Skeletal muscle satellite cell (primary cell): Measurements from ENCODE around the gene SMYD3.
A peak's percentile ranks its signal among the peaks of the same experiment; 100 is the strongest.

ENCODE experiments used
- H3K27me3 ChIP-seq: 2 replicates; pipeline ENCODE4 v1.7.0; 2013; ENCODE audit warnings: low read length; ENCODE audit not compliant: control insufficient read depth, insufficient read depth
- H3K36me3 ChIP-seq: 2 replicates; pipeline ENCODE4 v1.7.0; 2013; ENCODE audit warnings: mild to moderate bottlenecking, control low read depth, low read length; ENCODE audit not compliant: insufficient read depth
- H3K4me1 ChIP-seq: 2 replicates; pipeline ENCODE4 v1.7.0; 2013; ENCODE audit warnings: low read length; ENCODE audit not compliant: control insufficient read depth, insufficient read depth
- H3K4me2 ChIP-seq: 2 replicates; pipeline ENCODE4 v1.7.0; 2013; ENCODE audit warnings: mild to moderate bottlenecking, low read length
- H3K4me3 ChIP-seq: 2 replicates; pipeline ENCODE4 v1.7.0; 2013; ENCODE audit warnings: low read length
- H3K9ac ChIP-seq: 2 replicates; pipeline ENCODE4 v1.7.0; 2013; ENCODE audit warnings: mild to moderate bottlenecking, low read depth, low read length, moderate library complexity
- H3K9me3 ChIP-seq: replicated peaks from 2 replicates; pipeline ENCODE4 v1.7.0; 2013; ENCODE audit warnings: mild to moderate bottlenecking, control low read depth, low read length

SMYD3 gene

GRCh38 chr1:245895455-245895959 is 611.6 kb downstream of the SMYD3 start:
- H3K4me2 ChIP-seq, result no peak overlapping the region
- H3K4me1 ChIP-seq, result no peaks in the 10 kb centered on the region
- no peaks in the 10 kb centered on the region for H3K9me3 ChIP-seq
- no peak overlapping the region for H3K9ac ChIP-seq
- no peaks in the 10 kb centered on the region for H3K36me3 ChIP-seq
- no peak overlapping the region for H3K4me3 ChIP-seq
- no peaks in the 10 kb centered on the region for H3K27me3 ChIP-seq

DNA sequence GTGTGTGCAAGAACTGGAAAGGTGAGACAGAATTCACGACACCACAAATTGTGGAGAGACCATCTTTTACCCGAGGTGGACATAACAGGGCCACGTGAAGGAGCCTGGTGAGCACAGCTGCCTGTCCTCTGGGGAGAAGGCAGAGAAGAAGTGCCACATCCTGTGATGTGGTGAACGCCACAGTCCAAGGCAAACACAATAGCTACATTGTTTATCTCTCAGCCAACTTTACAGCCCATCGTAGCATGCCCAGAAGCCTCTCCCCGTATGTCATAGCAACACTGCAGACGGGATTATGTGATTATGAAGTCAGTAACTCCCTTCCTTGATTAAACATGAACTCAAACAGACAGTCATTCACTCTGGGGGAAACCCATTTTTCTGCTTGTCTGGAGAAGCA is 612.2 kb downstream of the SMYD3 start:
- no peaks in the 10 kb centered on the region for H3K9me3 ChIP-seq
- H3K4me1 ChIP-seq, result no peaks in the 10 kb centered on the region
- H3K9ac ChIP-seq, result no peak overlapping the region
- H3K27me3 ChIP-seq, result no peaks in the 10 kb centered on the region
- no peak overlapping the region for H3K4me3 ChIP-seq
- no peak overlapping the region for H3K4me2 ChIP-seq
- no peaks in the 10 kb centered on the region for H3K36me3 ChIP-seq

- no peaks in the 10 kb centered on the region for H3K4me1 ChIP-seq
- H3K27me3 ChIP-seq, result no peaks in the 10 kb centered on the region
- no peak overlapping the region for H3K4me2 ChIP-seq
- no peaks in the 10 kb centered on the region for H3K36me3 ChIP-seq
- no peaks in the 10 kb centered on the region for H3K9me3 ChIP-seq
- no peak overlapping the region for H3K9ac ChIP-seq
- H3K4me3 ChIP-seq, result no peak overlapping the region
Measured at GRCh38 chr1:245893025-245893424, 614.1 kb downstream of the SMYD3 start.

DNA sequence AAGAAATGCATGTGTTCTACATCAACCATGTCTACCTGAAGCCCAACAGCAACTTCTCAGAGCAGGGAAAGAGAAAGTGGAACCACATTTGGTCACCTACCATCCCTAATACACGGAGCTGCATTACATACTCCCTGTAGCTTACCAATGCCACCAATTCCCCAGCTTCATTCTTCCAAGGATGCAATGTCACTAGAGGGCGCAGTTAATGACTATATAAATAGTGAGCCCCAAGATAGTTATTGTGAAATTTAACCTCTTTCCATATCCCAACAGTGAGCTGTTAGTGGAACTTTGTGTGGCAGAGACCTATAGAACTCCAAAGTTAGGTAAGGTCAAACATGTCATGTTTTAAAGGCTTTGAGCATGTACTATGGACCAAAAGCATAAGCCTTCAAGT is 618.3 kb downstream of the SMYD3 start:
- no peak overlapping the region for H3K9ac ChIP-seq
- no peaks in the 10 kb centered on the region for H3K27me3 ChIP-seq
- H3K9me3 ChIP-seq, result no peaks in the 10 kb centered on the region
- H3K4me2 ChIP-seq, result no peak overlapping the region
- no peak overlapping the region for H3K4me3 ChIP-seq
- no peaks in the 10 kb centered on the region for H3K36me3 ChIP-seq
- no peaks in the 10 kb centered on the region for H3K4me1 ChIP-seq

DNA sequence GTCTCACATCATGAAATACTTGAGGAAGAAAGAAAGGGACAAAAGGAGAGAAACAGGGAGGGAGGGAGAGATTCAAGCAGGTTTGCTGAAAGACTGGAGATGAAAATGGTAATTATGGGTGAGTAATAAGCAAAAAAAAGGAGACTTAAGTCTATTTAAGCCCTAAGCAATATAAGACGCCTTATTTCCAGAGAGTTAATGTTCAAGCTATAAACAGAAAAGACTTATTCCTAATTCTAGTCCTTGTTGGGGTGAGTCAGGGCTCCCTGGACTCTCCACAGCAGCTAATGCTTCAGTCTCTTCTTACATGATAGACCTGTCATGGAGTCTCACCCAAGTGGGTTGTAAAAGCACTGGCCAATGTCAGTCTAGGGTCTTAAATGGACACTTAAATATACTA is 619.2 kb downstream of the SMYD3 start:
- Histone ChIP-seq H3K9me3 (no peaks in the 10 kb centered on the region), H3K4me2 (no peak overlapping the region), H3K4me1 (no peaks in the 10 kb centered on the region), H3K27me3 (no peaks in the 10 kb centered on the region), H3K36me3 (no peaks in the 10 kb centered on the region), H3K9ac (no peak overlapping the region), H3K4me3 (no peak overlapping the region)

DNA sequence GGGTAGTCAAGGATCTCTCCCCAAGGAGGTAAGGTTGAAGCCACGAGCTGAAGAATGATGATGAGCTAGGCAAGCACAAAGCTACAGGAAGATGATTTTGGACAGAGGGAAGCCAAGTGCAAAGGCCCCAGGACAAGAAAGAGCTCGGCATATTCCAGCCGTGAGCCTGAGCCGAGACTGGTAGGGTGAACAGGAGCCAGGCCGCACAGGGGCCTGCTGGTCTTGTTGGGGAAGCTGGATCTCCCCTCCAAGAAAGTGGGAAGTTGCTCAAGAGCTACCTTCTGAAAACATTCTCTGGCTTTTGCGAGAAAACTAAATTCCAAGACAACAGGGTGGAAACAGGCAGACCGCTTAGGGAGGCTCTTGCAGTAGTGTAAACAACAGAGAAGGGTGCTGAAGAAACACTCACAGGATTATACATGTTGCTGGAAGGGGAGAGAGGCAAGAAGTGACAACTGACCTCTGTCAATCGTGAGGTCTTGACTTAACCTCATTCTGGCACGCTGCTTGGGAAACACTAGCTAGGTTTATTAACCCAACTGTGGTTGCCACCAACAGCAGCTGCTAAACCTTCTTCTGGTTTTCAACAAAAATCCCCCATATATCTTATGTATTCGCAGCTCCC is 625.2 kb downstream of the SMYD3 start:
- H3K36me3 ChIP-seq, result no peaks in the 10 kb centered on the region
- H3K4me2 ChIP-seq, result no peak overlapping the region
- H3K9me3 ChIP-seq, result no peaks in the 10 kb centered on the region
- peaks cover 19% of the 10 kb centered on the region for H3K4me1 ChIP-seq
- no peaks in the 10 kb centered on the region for H3K27me3 ChIP-seq
- H3K9ac ChIP-seq, result no peak overlapping the region
- no peak overlapping the region for H3K4me3 ChIP-seq

- peak overlapping the region; percentile 31 for H3K9ac ChIP-seq
- H3K4me3 ChIP-seq, result no peak overlapping the region
- no peaks in the 10 kb centered on the region for H3K9me3 ChIP-seq
- peaks cover 19% of the 10 kb centered on the region for H3K4me1 ChIP-seq
- no peak overlapping the region for H3K4me2 ChIP-seq
- no peaks in the 10 kb centered on the region for H3K27me3 ChIP-seq
- no peaks in the 10 kb centered on the region for H3K36me3 ChIP-seq
Measured at GRCh38 chr1:245880754-245881403, 626.2 kb downstream of the SMYD3 start.

DNA sequence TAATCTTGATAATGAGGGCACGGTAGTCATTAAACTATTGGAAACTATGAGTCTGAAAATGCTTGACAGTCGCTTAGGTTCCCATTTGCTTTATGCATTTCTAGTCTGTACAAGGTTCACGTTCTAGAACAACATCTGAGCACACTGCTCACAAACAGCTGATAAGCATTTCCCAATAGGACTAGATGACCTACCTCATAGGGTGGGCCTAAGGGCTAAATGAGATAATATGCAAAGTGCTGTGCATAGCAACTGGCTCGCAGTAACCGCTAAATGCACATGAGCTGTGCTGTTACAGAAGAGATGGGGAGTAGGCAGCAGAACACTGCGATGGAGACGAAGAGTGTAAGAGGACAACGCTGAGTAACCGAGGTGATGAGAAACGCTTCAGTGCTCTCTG is 628.0 kb downstream of the SMYD3 start:
- Histone ChIP-seq H3K36me3 (no peaks in the 10 kb centered on the region), H3K9me3 (no peaks in the 10 kb centered on the region), H3K4me1 (peaks cover 35% of the 10 kb centered on the region), H3K27me3 (no peaks in the 10 kb centered on the region), H3K4me2 (no peak overlapping the region), H3K4me3 (no peak overlapping the region), H3K9ac (no peak overlapping the region)

DNA sequence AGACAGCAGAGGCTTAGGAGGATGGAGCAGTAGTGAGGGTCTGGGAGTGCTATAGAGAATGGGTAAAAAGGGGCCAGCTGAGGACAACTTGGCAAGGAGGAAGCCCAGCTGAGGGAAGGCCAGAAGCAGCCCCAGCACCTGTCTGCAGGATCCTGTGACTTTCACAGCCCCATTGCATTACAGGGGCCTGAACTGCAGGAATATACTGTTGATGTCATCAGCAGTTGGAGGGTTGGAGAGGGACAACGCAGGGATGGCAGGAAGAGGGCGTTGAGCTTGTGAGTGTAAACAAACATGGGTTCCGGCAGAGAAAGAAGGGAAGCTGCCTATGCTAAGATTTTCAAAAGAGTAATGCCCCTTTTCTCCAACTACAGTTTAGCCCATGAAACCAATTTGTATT is 628.5 kb downstream of the SMYD3 start:
- Histone ChIP-seq H3K4me2 (no peak overlapping the region), H3K4me1 (peaks cover 40% of the 10 kb centered on the region), H3K36me3 (no peaks in the 10 kb centered on the region), H3K9me3 (no peaks in the 10 kb centered on the region), H3K4me3 (no peak overlapping the region), H3K9ac (no peak overlapping the region), H3K27me3 (no peaks in the 10 kb centered on the region)

GRCh38 chr1:245877976-245878375 is 629.1 kb downstream of the SMYD3 start:
- H3K4me3 ChIP-seq, result no peak overlapping the region
- no peaks in the 10 kb centered on the region for H3K36me3 ChIP-seq
- H3K9me3 ChIP-seq, result no peaks in the 10 kb centered on the region
- no peak overlapping the region for H3K9ac ChIP-seq
- no peak overlapping the region for H3K4me2 ChIP-seq
- no peaks in the 10 kb centered on the region for H3K27me3 ChIP-seq
- H3K4me1 ChIP-seq, result peaks cover 40% of the 10 kb centered on the region

- H3K4me1 ChIP-seq, result peaks cover 37% of the 10 kb centered on the region
- H3K4me3 ChIP-seq, result no peak overlapping the region
- no peak overlapping the region for H3K9ac ChIP-seq
- no peaks in the 10 kb centered on the region for H3K9me3 ChIP-seq
- no peaks in the 10 kb centered on the region for H3K27me3 ChIP-seq
- H3K36me3 ChIP-seq, result no peaks in the 10 kb centered on the region
- H3K4me2 ChIP-seq, result no peak overlapping the region
Measured at GRCh38 chr1:245876586-245876985, 630.5 kb downstream of the SMYD3 start.
